Fibroblast of mammary gland (primary cell): ENCODE data around the gene CACNA1B.

Experiments used
- DNase-seq: peaks from one replicate; pipeline ENCODE4 v3.0.0-alpha.2; 2010; ENCODE audit warnings: low read depth
- H3K4me3 ChIP-seq: 2 replicates; pipeline ENCODE4 v1.5.1; 2011; ENCODE audit warnings: low read depth, mild to moderate bottlenecking, low read length, moderate library complexity; ENCODE audit not compliant: control insufficient read depth
- CTCF ChIP-seq: conservative IDR thresholded peaks from 2 replicates; pipeline ENCODE4 v1.5.1; 2011; ENCODE audit warnings: low read depth, low read length, inconsistent platforms; ENCODE audit not compliant: control insufficient read depth, insufficient read depth

Gene CACNA1B

DNA sequence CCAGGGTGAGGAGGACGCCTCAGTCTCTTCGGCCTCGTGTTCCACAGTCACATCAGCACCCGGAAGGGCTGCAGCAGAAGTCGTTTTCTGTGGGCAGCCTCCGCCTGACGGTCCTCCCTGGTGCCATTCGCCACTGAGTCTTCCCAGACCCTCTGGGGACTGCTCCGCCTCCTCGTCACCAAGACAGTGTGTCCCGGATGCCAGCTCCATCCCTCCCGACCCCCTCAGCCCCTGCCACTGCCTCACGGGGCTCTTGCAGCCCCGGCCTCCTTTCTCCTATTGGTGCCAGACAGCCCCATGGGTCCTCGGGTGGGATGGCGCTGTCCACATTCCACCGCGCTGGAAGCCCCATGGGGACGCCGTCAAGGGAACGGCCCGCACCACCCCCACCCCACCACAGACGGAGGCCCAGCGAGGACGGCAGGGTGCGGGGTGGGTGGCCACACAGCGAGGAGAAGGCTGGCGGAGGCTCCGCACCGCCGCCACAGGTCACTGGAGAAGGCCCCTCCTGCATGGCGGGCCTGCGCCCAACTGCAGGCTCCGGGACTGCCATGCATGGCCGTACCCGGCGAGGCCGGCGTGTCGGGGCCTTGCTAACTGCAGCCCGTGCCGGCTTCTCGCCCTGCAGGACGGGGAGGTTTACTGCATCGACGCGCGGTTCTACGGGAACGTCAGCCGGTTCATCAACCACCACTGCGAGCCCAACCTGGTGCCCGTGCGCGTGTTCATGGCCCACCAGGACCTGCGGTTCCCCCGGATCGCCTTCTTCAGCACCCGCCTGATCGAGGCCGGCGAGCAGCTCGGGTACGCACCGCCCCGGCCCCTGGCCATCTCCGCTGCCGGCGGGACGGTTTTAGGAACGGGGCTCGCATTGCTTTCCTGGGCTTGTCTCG lies 43.6 kb upstream of the CACNA1B start:
- no peak for TF ChIP-seq CTCF
- DNase-seq = no peak
- H3K4me3 ChIP-seq = no peak overlapping the region

DNA sequence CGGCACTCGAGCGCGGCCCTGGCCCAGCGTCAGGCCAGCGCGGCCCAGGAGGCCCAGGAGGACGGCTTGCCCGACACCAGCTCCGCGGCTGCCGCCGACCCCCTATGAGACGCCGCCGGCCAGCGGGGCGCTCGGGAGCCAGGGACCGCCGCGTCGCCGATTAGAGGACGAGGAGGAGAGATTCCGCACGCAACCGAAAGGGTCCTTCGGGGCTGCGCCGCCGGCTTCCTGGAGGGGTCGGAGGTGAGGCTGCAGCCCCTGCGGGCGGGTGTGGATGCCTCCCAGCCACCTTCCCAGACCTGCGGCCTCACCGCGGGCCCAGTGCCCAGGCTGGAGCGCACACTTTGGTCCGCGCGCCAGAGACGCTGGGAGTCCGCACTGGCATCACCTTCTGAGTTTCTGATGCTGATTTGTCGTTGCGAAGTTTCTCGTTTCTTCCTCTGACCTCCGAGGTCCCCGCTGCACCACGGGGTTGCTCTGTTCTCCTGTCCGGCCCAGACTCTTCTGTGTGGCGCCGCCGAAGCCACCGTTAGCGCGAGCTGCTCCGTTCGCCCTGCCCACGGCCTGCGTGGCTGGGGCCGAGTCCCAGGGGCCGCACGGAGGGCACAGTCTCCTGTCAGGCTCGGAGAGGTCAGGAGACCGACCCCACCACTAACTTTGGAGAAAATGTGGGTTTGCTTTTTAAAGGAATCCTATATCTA lies 42.6 kb upstream of the CACNA1B start:
- TF ChIP-seq CTCF = no peak
- no peak for DNase-seq
- no peak overlapping the region for H3K4me3 ChIP-seq

- no peak overlapping the region for H3K4me3 ChIP-seq
- DNase-seq = no peak
- no peak for TF ChIP-seq CTCF
Observed at GRCh38 chr9:137836151-137836830, 41.3 kb upstream of the CACNA1B start.

DNA sequence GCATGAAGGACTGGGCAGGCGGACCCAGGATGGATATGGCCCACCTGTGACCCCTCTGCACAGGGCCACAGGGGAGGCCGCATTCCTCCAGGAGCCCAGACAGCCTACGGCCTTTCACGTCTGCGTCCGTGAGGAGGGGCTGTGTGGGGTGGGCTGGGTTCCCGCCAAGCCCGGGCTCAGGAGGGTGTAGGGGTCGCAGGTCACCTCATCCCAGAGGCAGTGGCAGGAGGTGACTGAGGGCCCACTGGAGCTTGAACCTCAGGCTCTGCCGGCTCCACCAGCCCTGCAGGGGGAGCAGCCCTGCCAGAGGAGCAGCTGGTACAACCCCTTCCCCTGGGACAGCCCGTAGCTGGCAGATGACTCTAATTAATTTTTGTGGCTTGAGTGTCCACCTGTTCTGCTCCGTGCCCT lies 40.7 kb upstream of the CACNA1B start:
- no peak for TF ChIP-seq CTCF
- DNase-seq = no peak
- H3K4me3 ChIP-seq = no peak overlapping the region

DNA sequence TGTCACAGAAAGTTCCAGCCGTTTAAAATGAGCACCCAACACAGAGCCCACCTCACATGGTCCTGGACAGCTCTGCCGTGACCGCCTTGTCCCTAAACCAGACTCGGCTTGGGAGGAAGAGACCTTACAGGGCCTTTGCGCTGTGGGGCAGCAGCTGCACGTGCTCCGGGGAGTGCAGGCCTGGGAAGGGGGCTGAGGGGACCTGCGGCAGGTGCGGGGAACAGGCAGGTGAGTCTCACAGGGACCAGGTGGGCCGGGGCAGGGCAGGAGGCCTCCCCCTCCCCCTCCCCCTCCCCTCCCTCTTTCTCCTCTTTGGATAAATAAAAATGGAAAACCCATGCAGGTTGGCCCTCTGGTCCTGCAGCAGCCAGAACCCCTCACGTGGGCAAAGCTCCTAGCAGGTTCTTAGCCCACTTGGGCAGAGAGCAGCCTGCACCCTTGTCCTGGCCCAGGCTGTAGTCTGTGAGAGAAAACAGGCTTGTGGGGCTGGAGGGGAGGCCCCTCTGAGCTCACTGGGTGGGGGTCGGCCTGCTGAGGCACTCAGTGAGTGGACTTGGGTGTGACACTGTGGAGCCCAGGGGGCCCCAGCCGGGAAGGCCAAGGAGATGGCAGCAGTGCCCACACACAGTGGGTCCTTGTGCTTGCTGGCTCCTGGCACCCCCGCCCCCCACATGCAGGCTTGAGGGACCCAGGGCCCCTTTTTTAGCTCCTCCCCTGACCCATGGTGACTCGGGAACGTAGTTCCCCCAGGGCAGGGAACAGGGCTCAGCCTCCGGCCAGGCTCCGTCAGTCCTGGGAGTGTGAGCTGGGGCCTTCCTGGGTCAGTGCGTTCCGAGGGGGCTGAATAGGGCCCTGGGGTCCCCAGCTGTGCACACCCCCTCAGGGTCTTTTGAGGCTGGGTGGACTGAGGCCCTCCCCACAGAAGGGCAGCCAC lies 40.0 kb upstream of the CACNA1B start:
- no peak overlapping the region for H3K4me3 ChIP-seq
- TF ChIP-seq CTCF = no peak
- DNase-seq = no peak

DNA sequence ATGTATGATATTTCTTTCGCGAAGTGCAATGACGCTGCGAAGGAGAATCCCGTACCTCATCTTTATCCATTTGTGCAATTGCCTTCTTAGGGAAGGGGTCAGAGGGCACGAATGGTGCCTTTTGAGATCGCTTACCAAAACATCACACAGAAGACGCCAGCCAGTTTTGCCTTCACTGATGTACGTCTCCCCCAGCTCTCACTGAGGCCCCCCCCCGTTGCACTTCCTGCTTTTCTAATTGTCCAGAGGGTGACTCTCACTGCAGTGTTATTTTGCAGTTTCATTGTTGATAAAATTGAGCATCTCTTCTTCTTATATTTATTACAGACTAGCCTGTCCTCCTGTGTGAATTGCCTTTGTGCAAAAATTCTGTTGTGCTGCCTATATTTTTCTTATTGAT lies 39.0 kb upstream of the CACNA1B start:
- no peak for TF ChIP-seq CTCF
- no peak for DNase-seq
- H3K4me3 ChIP-seq = no peak overlapping the region
